ELF-1 (cell line): ENCODE results near the gene TMEM244.
"Not testable (repeated sequence)": the region's sequence is repeated elsewhere in the genome, so short reads cannot be mapped to it uniquely, and the experiment has no call there.

Experiments used
- DNase-seq: peaks from one replicate; pipeline ENCODE4 v3.0.0-alpha.2; 2016; ENCODE audit warnings: low read depth, low spot score

The TMEM244 gene

DNA sequence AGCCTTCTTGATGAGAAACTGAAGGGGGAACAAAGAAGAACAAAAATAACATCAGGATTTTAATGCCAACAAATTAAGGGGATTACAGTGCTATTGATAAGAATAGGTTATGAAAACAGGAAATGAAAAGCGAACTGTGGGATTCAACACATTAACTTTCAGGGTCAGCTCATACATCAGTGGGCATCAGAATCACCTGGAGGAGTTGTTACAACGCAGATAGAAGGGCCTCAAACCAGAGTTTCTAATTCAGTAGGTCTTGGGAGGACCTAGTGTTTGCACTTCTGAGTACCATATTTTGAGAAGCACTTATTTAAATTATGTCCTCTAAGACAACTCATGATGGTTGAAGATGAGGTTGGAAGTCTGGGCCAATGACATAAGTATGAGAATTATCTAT lies 5.6 kb upstream of the TMEM244 start:
- DNase-seq, result no peak

GRCh38 chr6:129866256-129866655 lies 5.1 kb upstream of the TMEM244 start:
- no peak for DNase-seq

- DNase-seq, result no peak
Observed at GRCh38 chr6:129865013-129865412, 3.9 kb upstream of the TMEM244 start.

GRCh38 chr6:129863664-129864063 lies 2.5 kb upstream of the TMEM244 start:
- no peak for DNase-seq

DNA sequence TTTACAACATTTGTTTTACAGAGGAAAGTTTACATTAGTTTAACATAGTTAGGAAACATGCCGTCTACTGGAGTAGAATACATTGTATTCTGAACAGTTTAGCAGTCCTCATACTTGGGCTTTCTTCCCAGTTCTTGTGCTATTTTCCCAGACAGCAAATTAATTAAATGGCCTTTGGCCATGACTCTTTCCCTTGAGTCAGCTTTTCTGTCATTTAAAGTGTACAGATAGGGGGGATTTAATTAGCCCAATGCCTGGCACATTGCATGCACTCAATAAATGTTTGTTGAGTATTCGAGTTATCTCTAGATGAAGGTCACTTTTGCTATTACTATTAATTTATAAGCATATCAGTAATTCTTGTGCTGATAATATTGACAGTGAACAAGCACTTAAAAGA lies 1.6 kb downstream of the TMEM244 start:
- DNase-seq, result no peak

- no peak for DNase-seq
Observed at GRCh38 chr6:129857838-129858237, 3.3 kb downstream of the TMEM244 start.

GRCh38 chr6:129853996-129854711 lies 7.0 kb downstream of the TMEM244 start:
- DNase-seq, result no peak

DNA sequence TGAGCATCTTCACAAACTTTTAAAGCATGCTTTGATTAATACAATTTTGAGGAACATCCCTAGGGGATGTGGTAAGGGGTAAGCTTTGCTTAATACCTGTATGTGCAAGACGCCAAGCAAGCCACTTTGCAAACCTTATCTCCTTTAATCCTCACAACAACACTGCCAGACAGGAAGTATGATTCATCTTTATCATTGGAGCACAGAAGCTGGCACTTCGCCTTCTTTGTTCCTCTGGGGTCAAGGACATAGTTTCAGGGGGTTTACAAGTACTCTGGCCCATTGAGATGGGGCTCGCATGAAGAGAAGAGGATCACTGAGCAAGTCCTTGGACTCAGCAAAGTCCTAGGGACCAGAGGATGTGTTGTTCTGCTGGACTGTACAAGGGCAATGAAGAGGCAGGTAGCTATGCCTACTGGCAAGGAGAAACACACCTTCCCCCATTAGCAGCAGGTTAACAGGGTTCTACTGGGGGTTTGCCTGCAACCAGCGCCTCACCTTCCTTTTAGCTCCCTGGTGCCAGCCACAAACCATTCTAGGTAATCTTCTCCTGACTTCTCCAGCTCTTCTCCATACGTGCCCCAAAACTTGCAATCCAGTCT lies 8.8 kb downstream of the TMEM244 start:
- DNase-seq, result no peak

GRCh38 chr6:129849456-129849855 lies 11.7 kb downstream of the TMEM244 start:
- DNase-seq, result no peak

GRCh38 chr6:129846761-129847160 lies 14.4 kb downstream of the TMEM244 start:
- no peak for DNase-seq

DNA sequence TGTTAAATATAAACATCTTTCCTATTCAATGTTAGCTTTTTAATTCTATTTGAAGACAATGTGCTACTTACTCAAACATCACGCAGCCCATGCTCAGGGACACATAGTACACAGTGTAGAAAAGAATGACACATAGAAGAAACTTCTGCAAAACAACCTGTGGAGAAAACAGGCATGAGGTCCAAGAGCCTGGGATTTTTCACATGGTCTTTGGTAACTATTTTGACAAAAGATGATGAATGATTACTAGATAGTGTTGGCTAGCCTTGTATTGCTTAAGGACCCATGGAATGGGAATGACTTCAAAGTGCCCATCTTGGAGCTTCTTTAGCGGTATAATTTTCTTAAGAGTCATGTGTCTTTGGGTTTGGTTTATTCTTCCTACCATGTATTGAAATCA lies 15.4 kb downstream of the TMEM244 start:
- no peak for DNase-seq

GRCh38 chr6:129844118-129844891 lies 16.8 kb downstream of the TMEM244 start:
- peak; percentile 78 for DNase-seq

- DNase-seq, result no peak
Observed at GRCh38 chr6:129843573-129843972, 17.5 kb downstream of the TMEM244 start.

DNA sequence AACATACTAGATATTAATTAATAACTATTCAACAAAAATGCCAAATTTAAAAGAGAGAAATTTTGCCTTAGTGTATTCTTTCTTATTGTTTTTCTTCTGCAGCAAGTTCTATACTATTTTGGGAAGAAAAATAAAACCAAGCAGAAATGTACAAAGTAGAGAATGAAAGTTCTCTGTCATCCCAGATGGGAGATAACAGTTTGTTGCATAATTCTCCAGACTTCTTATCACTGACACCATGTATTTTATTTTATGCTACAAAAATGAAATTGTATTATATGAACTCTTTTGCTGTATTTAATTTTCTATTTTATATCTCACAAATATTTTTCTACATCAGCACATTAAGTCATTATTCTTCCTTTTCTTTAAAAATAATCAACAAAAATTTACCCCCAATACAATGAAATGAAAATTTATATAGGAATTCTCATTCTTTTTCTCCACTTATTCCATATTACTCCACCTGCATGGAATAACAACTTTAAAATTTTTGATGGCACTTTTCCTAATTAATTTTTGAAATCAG lies 18.2 kb downstream of the TMEM244 start:
- DNase-seq, result no peak

DNA sequence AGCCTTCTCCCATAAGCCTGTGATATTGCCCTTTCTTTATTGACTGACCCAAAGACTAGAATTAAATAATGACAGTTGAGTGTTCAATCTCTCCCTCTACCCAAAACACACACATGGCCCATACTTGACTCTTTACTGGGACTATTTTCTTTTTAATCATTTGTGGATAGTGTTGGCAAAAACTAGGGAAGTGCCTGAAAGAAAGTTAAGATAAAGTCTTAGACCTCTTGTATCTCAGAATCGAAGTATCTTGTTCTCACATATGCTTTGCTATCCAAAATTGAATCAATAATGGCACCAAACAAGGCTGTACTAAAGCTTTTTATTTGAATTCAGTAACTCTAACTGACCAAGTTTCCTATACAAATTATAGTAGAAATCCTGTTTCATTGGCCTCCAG lies 19.0 kb downstream of the TMEM244 start:
- DNase-seq, result no peak

- not testable (repeated sequence) for DNase-seq
Observed at GRCh38 chr6:129839562-129839961, 21.6 kb downstream of the TMEM244 start.

- DNase-seq, result peak; percentile 6
Observed at GRCh38 chr6:129835691-129836090, 25.4 kb downstream of the TMEM244 start.

DNA sequence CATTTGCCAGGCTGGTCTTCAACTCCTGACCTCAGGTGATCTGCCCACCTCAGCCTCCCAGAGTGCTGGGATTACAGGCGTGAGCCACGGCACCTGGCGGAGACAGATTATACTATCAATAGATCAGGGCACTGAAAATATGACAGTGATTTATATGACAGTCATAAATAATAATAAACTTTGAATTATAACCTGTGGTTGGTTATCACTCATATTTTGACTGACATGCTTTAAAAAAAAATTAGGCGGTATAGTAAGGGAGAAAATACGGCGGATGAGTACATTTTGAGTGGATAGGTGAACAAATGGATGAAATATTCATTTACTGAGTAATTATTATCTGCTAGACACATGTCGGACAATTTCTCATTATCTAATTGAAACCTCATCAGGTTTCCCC lies 28.8 kb downstream of the TMEM244 start:
- DNase-seq, result no peak

DNA sequence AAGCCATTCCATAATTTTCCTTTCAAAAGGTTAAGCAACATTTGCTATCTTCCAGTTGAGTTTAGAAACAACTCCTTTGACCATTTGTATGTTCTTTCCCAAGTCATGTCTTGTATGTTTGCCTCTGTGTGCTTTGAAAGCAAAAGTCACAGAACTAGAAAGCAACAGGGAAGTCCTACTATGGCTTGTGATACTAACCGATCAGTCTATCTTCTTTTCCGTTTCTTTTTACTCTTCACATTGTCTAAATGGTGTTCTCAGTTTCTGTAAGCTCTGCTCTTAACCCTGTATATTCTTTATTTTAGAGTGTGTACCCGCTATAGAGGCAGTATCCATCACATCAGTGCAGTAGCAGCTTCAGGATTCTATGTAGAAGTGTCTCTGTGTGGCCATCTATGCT lies 32.9 kb downstream of the TMEM244 start:
- no peak for DNase-seq

DNA sequence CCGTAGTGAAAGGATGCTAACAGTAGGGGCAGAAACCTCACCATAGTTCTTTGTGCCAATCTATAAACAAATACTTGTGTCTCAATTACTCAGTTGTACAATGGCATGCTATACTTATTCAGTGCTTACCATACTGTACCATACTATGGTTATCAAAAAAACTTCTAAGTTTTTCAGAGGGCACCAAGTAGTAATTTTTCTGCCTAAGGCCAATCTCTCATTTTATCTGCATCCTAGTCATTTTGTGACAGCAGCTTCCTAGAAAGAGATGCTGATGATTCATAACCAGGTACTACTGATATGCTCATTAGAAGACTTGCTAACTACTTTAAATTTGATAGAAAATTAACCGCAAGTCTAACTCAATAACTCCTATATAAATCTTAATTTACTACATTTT lies 42.9 kb downstream of the TMEM244 start:
- DNase-seq, result no peak

- DNase-seq, result no peak
Observed at GRCh38 chr6:129817821-129818220, 43.3 kb downstream of the TMEM244 start.

- DNase-seq, result no peak
Observed at GRCh38 chr6:129817332-129817731, 43.8 kb downstream of the TMEM244 start.
